ENCODE data around the gene DCUN1D4. TPM values are rescaled to one million over a fixed set of nuclear protein-coding genes. Genes with fewer than 3 reads are reported as not detected.

Gene DCUN1D4
- total RNA-seq, 1 experiment from 2014 or later: 50.2 TPM

GRCh38 chr4:51855751-51856150 lies 12.8 kb downstream of the DCUN1D4 start:
- intact Hi-C loops (cut with micrococcal nuclease): no loop called here
- Histone ChIP-seq H3K4me3 (replicated peaks in 1 of 2; ENCODE audit: low read depth in 1 of 2, low read length in 2 of 2) (no peak overlapping the region), H3K4me2 (ENCODE audit: low read length) (no peak overlapping the region), H3K79me2 (ENCODE audit: insufficient read depth, low read length) (peaks cover 100% of the 10 kb centered on the region), H3K36me3 (ENCODE audit: control insufficient read depth in 1 of 2, insufficient read depth in 2 of 2, low read length in 2 of 2) (no peaks in the 10 kb centered on the region), H3K9ac (ENCODE audit: low read length) (no peak overlapping the region), H3K27ac (ENCODE audit: low read depth, low read length) (no peak overlapping the region), H3K27me3 (ENCODE audit: insufficient read depth, low read length) (no peaks in the 10 kb centered on the region), H3K9me3 (ENCODE audit: control insufficient read depth in 1 of 2, insufficient read depth in 1 of 2, low read depth in 1 of 2, low read length in 2 of 2) (no peaks in the 10 kb centered on the region), H3K9me2 (ENCODE audit: insufficient read depth) (no peaks in the 10 kb centered on the region), H4K20me1 (ENCODE audit: insufficient read depth) (no peaks in the 10 kb centered on the region), H3K4me1 (ENCODE audit: control insufficient read depth in 1 of 2, insufficient read depth in 2 of 2, low read length in 2 of 2) (peaks cover 5 to 17% of the 10 kb centered on the region in 2 experiments; a peak in 3 of 4 replicates), H2AFZ (ENCODE audit: low read depth, low read length, poor library complexity, severe bottlenecking) (no peak overlapping the region)
- ATAC-seq (no peak), DNase-seq (ENCODE audit: low read depth, low spot score) (no peak)
- CTCF ChIA-PET: no interaction called here
- POLR2A ChIA-PET: interaction anchor here (1.5 kb wide), 1 partner anchor 14 kb away, joined by 3 read pairs; no protein-coding TSS in a partner anchor
- no TSS peak for BruUV-seq (replicated peaks)
- no peak for TF ChIP-seq MAX (IDR thresholded peaks at IDR 0.05)
- TF ChIP-seq POLR2A (IDR thresholded peaks at IDR 0.05; ENCODE audit: borderline replicate concordance, extremely low read depth, insufficient read depth, insufficient read length): no peak
- TF ChIP-seq ZFX (IDR thresholded peaks at IDR 0.05): no peak
- TF ChIP-seq POLR2AphosphoS5 (IDR thresholded peaks at IDR 0.05; ENCODE audit: low read depth, low read length): no peak
- no peak for TF ChIP-seq ZBTB33 (IDR thresholded peaks at IDR 0.05; ENCODE audit: extremely low read depth, insufficient replicate concordance, low read length)
- TF ChIP-seq CEBPB (IDR thresholded peaks at IDR 0.05; ENCODE audit: low read depth): no peak
- no peak for TF ChIP-seq YY1 (IDR thresholded peaks at IDR 0.05; ENCODE audit: extremely low read depth, insufficient replicate concordance, low read depth, low read length)
- no peak for TF ChIP-seq EZH2 (IDR thresholded peaks at IDR 0.05)
- no peak for TF ChIP-seq TCF7L2 (IDR thresholded peaks at IDR 0.05; ENCODE audit: borderline replicate concordance, extremely low read depth, insufficient read depth, insufficient read length)
- no peak for TF ChIP-seq EZH2phosphoT487 (IDR thresholded peaks at IDR 0.05; ENCODE audit: borderline replicate concordance)
- TF ChIP-seq FOSL1 (IDR thresholded peaks at IDR 0.05; ENCODE audit: low read depth): no peak
- TF ChIP-seq EGR1 (IDR thresholded peaks at IDR 0.05; ENCODE audit: low read depth): no peak
- TF ChIP-seq ZNF274 (IDR thresholded peaks at IDR 0.05; ENCODE audit: low read depth, low read length): no peak
- TF ChIP-seq REST (IDR thresholded peaks at IDR 0.05; ENCODE audit: low read depth): no peak
- TF ChIP-seq CBX3 (IDR thresholded peaks at IDR 0.05; ENCODE audit: low read depth): no peak
- TF ChIP-seq ATF3 (IDR thresholded peaks at IDR 0.05): no peak
- RAD21 ChIA-PET (ENCODE audit: low non-redundant PET in 1 of 2, low total read pairs in 2 of 2, uncharacterized antibody in 2 of 2, unreplicated experiment in 2 of 2): no interaction called here
